PC-9 (cell line): ENCODE results near the gene DNAH6. TPM values are rescaled to one million over a fixed set of nuclear protein-coding genes. Genes with fewer than 3 reads are reported as not detected.

Experiments used
- BruUV-seq: library from RNA; stranded (reverse); fragments of 400-500 nt; replicated peaks from 2 replicates; lab custom pipeline; 2021; lab: Mats Ljungman, UMichigan
- CTCF ChIA-PET: fragments of 300-600 bp; sonication (Branson Sonifier 250); formaldehyde crosslinking; loops from one replicate; lab custom pipeline; 2022; ENCODE audit warnings: antibody characterized with exemption; lab: Charles Lee
- POLR2A ChIA-PET: fragments of 300-600 bp; sonication (Branson Sonifier 250); formaldehyde crosslinking; loops from one replicate; lab custom pipeline; 2022; ENCODE audit warnings: antibody characterized with exemption; ENCODE audit not compliant: unreplicated experiment; lab: Charles Lee
- DNase-seq, 2 experiments: peaks; one replicate each; pipeline versions ENCODE4 v3.0.0 to v3.0.0-alpha.2; 2015 to 2022; ENCODE audit warnings: mixed read lengths in 1 of 2
- H2AFZ ChIP-seq: fragments of 200-600 bp; sonication (generic); 2 replicates; pipeline ENCODE4 v1.8.1; 2017; ENCODE audit warnings: antibody characterized with exemption
- H3F3A ChIP-seq: fragments of 200-600 bp; sonication (generic); 2 replicates; pipeline ENCODE4 v1.8.1; 2017; ENCODE audit warnings: antibody characterized with exemption, mild to moderate bottlenecking, low read depth; ENCODE audit not compliant: insufficient read depth
- H3K27ac ChIP-seq: fragments of 200-600 bp; sonication (generic); 2 replicates; pipeline ENCODE4 v1.6.1; 2016; ENCODE audit warnings: mixed run types
- H3K27me3 ChIP-seq: fragments of 200-600 bp; sonication (generic); 2 replicates; pipeline ENCODE4 v1.6.1; 2016; ENCODE audit warnings: low read depth, mixed run types; ENCODE audit not compliant: insufficient read depth
- H3K36me3 ChIP-seq: fragments of 200-600 bp; sonication (generic); 2 replicates; pipeline ENCODE4 v1.6.1; 2016; ENCODE audit warnings: low read depth, mixed run types
- H3K4me1 ChIP-seq: fragments of 200-600 bp; sonication (generic); replicated peaks from 2 replicates; pipeline ENCODE4 v1.6.1; 2016; ENCODE audit warnings: mixed run types; ENCODE audit not compliant: insufficient read depth
- H3K4me2 ChIP-seq: fragments of 200-600 bp; sonication (generic); 2 replicates; pipeline ENCODE4 v1.6.1; 2017; ENCODE audit warnings: mixed run types
- H3K4me3 ChIP-seq: fragments of 200-600 bp; sonication (generic); 2 replicates; pipeline ENCODE4 v1.6.1; 2016; ENCODE audit warnings: mixed run types
- H3K79me2 ChIP-seq: fragments of 200-600 bp; sonication (generic); 2 replicates; pipeline ENCODE4 v1.6.1; 2017; ENCODE audit warnings: low read depth, mixed run types
- H3K9me2 ChIP-seq: fragments of 200-600 bp; sonication (generic); 2 replicates; pipeline ENCODE4 v1.8.1; 2017; ENCODE audit warnings: mild to moderate bottlenecking; ENCODE audit not compliant: insufficient read depth
- H3K9me3 ChIP-seq: fragments of 200-600 bp; sonication (generic); 2 replicates; pipeline ENCODE4 v1.8.1; 2016; ENCODE audit warnings: low read depth; ENCODE audit not compliant: insufficient read depth
- H4K20me1 ChIP-seq: fragments of 200-600 bp; sonication (generic); 2 replicates; pipeline ENCODE4 v1.8.1; 2017; ENCODE audit not compliant: insufficient read depth
- EZH2 ChIP-seq: fragments of 200-600 bp; sonication (generic); IDR thresholded peaks from 2 replicates; pipeline ENCODE4 v1.8.0; 2017; ENCODE audit warnings: antibody characterized with exemption, low read depth
- intact Hi-C: fragments of 100-400 bp; cut with micrococcal nuclease; formaldehyde crosslinking; loops from one replicate; pipeline ENCODE4 v1.10.0; 2022; ENCODE audit not compliant: unreplicated experiment
- total RNA-seq: library from RNA; stranded (reverse); gene quantifications from 2 replicates; pipeline ENCODE4 v1.2.3, GENCODE V29; 2021
- TF ChIP-seq, protein P1 (sequence below): fragments of 200-600 bp; sonication (generic); conservative IDR thresholded peaks from 2 replicates; pipeline ENCODE4 v1.6.1; 2017; ENCODE audit warnings: mixed run types, antibody characterized with exemption, mild to moderate bottlenecking, moderate library complexity

DNAH6 gene
- total RNA-seq, 1 experiment from 2014 or later: not detected

- Histone ChIP-seq H3K4me1 (no peaks in the 10 kb centered on the region), H3K4me3 (no peak overlapping the region), H3K27ac (no peak overlapping the region), H3K79me2 (no peaks in the 10 kb centered on the region), H3K36me3 (no peaks in the 10 kb centered on the region), H4K20me1 (no peaks in the 10 kb centered on the region), H3F3A (no peaks in the 10 kb centered on the region), H3K9me2 (no peaks in the 10 kb centered on the region), H3K4me2 (no peak overlapping the region), H3K9me3 (no peaks in the 10 kb centered on the region), H2AFZ (no peak overlapping the region), H3K27me3 (peaks cover 8% of the 10 kb centered on the region; the same call in 1 of the 2 replicates)
- ChIA-PET CTCF (no interaction called here), POLR2A (no interaction called here)
- TF ChIP-seq, protein P1, sequence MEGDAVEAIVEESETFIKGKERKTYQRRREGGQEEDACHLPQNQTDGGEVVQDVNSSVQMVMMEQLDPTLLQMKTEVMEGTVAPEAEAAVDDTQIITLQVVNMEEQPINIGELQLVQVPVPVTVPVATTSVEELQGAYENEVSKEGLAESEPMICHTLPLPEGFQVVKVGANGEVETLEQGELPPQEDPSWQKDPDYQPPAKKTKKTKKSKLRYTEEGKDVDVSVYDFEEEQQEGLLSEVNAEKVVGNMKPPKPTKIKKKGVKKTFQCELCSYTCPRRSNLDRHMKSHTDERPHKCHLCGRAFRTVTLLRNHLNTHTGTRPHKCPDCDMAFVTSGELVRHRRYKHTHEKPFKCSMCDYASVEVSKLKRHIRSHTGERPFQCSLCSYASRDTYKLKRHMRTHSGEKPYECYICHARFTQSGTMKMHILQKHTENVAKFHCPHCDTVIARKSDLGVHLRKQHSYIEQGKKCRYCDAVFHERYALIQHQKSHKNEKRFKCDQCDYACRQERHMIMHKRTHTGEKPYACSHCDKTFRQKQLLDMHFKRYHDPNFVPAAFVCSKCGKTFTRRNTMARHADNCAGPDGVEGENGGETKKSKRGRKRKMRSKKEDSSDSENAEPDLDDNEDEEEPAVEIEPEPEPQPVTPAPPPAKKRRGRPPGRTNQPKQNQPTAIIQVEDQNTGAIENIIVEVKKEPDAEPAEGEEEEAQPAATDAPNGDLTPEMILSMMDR: no peak
- no peak for TF ChIP-seq EZH2
- no TSS peak for BruUV-seq
- no peak for DNase-seq
- intact Hi-C loops: no loop called here
Observed at GRCh38 chr2:84669122-84669521, 152.8 kb downstream of the DNAH6 start.

GRCh38 chr2:84674099-84674498 is 157.8 kb downstream of the DNAH6 start:
- Histone ChIP-seq H3K4me1 (no peaks in the 10 kb centered on the region), H3K4me3 (no peak overlapping the region), H3K36me3 (no peaks in the 10 kb centered on the region), H3K27ac (no peak overlapping the region), H3F3A (no peaks in the 10 kb centered on the region), H3K79me2 (no peaks in the 10 kb centered on the region), H3K9me3 (no peaks in the 10 kb centered on the region), H3K27me3 (peaks cover 23% of the 10 kb centered on the region), H4K20me1 (no peaks in the 10 kb centered on the region), H3K9me2 (no peaks in the 10 kb centered on the region), H3K4me2 (no peak overlapping the region), H2AFZ (no peak overlapping the region)
- CTCF ChIA-PET: no interaction called here
- TF ChIP-seq EZH2: no peak
- TF ChIP-seq, protein P1: no peak
- POLR2A ChIA-PET: no interaction called here
- intact Hi-C loops: no loop called here
- DNase-seq: no peak
- no TSS peak for BruUV-seq

- no TSS peak for BruUV-seq
- no peak overlapping the region for H3K4me2 ChIP-seq
- H2AFZ ChIP-seq: no peak overlapping the region
- H3K9me3 ChIP-seq: no peaks in the 10 kb centered on the region
- no peaks in the 10 kb centered on the region for H3K4me1 ChIP-seq
- peaks cover 23% of the 10 kb centered on the region for H3K27me3 ChIP-seq
- H3K79me2 ChIP-seq: no peaks in the 10 kb centered on the region
- no peaks in the 10 kb centered on the region for H3K36me3 ChIP-seq
- intact Hi-C loops: no loop called here
- H3F3A ChIP-seq: no peaks in the 10 kb centered on the region
- DNase-seq: no peak
- no peak for TF ChIP-seq EZH2
- TF ChIP-seq, protein P1: no peak
- no peaks in the 10 kb centered on the region for H3K9me2 ChIP-seq
- ChIA-PET CTCF (no interaction called here), POLR2A (no interaction called here)
- H4K20me1 ChIP-seq: no peaks in the 10 kb centered on the region
- no peak overlapping the region for H3K4me3 ChIP-seq
- no peak overlapping the region for H3K27ac ChIP-seq
Observed at GRCh38 chr2:84674586-84674985, 158.3 kb downstream of the DNAH6 start.
